Trophoblast cell (in vitro differentiated cells and primary cell): ENCODE data around the gene ISG20L2.
A peak's percentile ranks its signal among the peaks of the same experiment; 100 is the strongest.

Experiments
- DNase-seq, 2 donors: peaks; one replicate each; pipeline ENCODE4 v3.0.0-alpha.2; 2016
- H2AFZ ChIP-seq: 2 replicates; pipeline ENCODE4 v1.6.1; 2013; ENCODE audit warnings: low read length, moderate library complexity, mild to moderate bottlenecking; ENCODE audit not compliant: insufficient read depth, poor library complexity
- H2AK5ac ChIP-seq: 2 replicates; pipeline ENCODE4 v1.6.1; 2013; ENCODE audit warnings: mild to moderate bottlenecking, low read length
- H2BK120ac ChIP-seq: 2 replicates; pipeline ENCODE4 v1.6.1; 2013; ENCODE audit warnings: low read length, mild to moderate bottlenecking, moderate library complexity; ENCODE audit not compliant: insufficient read depth, poor library complexity
- H2BK12ac ChIP-seq: 2 replicates; pipeline ENCODE4 v1.6.1; 2013; ENCODE audit warnings: mild to moderate bottlenecking, low read length, moderate library complexity
- H2BK5ac ChIP-seq: 2 replicates; pipeline ENCODE4 v1.6.1; 2013; ENCODE audit warnings: low read length, low read depth, moderate library complexity, mild to moderate bottlenecking; ENCODE audit not compliant: poor library complexity
- H3K14ac ChIP-seq: 2 replicates; pipeline ENCODE4 v1.6.1; 2013; ENCODE audit warnings: mild to moderate bottlenecking, low read length
- H3K18ac ChIP-seq: 2 replicates; pipeline ENCODE4 v1.6.1; 2013; ENCODE audit warnings: mild to moderate bottlenecking, low read length
- H3K23ac ChIP-seq: 2 replicates; pipeline ENCODE4 v1.6.1; 2013; ENCODE audit warnings: low read length
- H3K27ac ChIP-seq: 2 replicates; pipeline ENCODE4 v1.5.1; 2013; ENCODE audit warnings: low read depth, mild to moderate bottlenecking, inconsistent platforms, low read length, moderate library complexity
- H3K27me3 ChIP-seq: 2 replicates; pipeline ENCODE4 v1.6.1; 2013; ENCODE audit warnings: inconsistent platforms, mild to moderate bottlenecking, low read length, moderate library complexity; ENCODE audit not compliant: insufficient read depth
- H3K36me3 ChIP-seq, 2 experiments: 1 replicate in 1 of 2; 2 replicates in 1 of 2; pipeline ENCODE4 v1.6.1; 2013; ENCODE audit warnings: low read length in 2 of 2, mild to moderate bottlenecking in 2 of 2, moderate library complexity in 1 of 2; ENCODE audit not compliant: insufficient read depth in 2 of 2, control insufficient read depth in 1 of 2
- H3K4ac ChIP-seq: 2 replicates; pipeline ENCODE4 v1.6.1; 2013; ENCODE audit warnings: low read depth, mild to moderate bottlenecking, low read length, moderate library complexity
- H3K4me1 ChIP-seq, 2 experiments: 1 replicate in 1 of 2; 2 replicates in 1 of 2; pipeline ENCODE4 v1.6.1; 2013; ENCODE audit warnings: low read length in 2 of 2, mild to moderate bottlenecking in 2 of 2, moderate library complexity in 1 of 2; ENCODE audit not compliant: insufficient read depth in 2 of 2, control insufficient read depth in 1 of 2
- H3K4me2 ChIP-seq: 2 replicates; pipeline ENCODE4 v1.6.1; 2013; ENCODE audit warnings: inconsistent platforms, mild to moderate bottlenecking, low read length, moderate library complexity
- H3K4me3 ChIP-seq: 2 replicates; pipeline ENCODE4 v1.5.1; 2013; ENCODE audit warnings: mild to moderate bottlenecking, low read depth, low read length, inconsistent platforms
- H3K79me1 ChIP-seq: one replicate; pipeline ENCODE4 v1.6.1; 2013; ENCODE audit warnings: low read length
- H3K79me2 ChIP-seq: 2 replicates; pipeline ENCODE4 v1.6.1; 2013; ENCODE audit warnings: low read length, mild to moderate bottlenecking; ENCODE audit not compliant: control insufficient read depth, insufficient read depth, poor library complexity
- H3K9ac ChIP-seq: 2 replicates; pipeline ENCODE4 v1.6.1; 2013; ENCODE audit warnings: mild to moderate bottlenecking, low read length
- H3K9me3 ChIP-seq: 2 replicates; pipeline ENCODE4 v1.6.1; 2013; ENCODE audit warnings: low read depth, mild to moderate bottlenecking, control low read depth, inconsistent platforms, low read length; ENCODE audit not compliant: insufficient read depth
- H4K12ac ChIP-seq: 2 replicates; pipeline ENCODE4 v1.6.1; 2013; ENCODE audit warnings: low read depth, mild to moderate bottlenecking, low read length, moderate library complexity
- H4K8ac ChIP-seq: 2 replicates; pipeline ENCODE4 v1.6.1; 2013; ENCODE audit warnings: low read depth, mild to moderate bottlenecking, low read length, moderate library complexity
- H4K91ac ChIP-seq: one replicate; pipeline ENCODE4 v1.6.1; 2013; ENCODE audit warnings: low read depth, mild to moderate bottlenecking, low read length, moderate library complexity
- WGBS: extraction: QIAGEN DNeasy Blood & Tissue Kit; methylation state at CpG from one replicate; pipeline ENCODE4 v1.1.7; 2013; ENCODE audit warnings: missing lambda C conversion rate; ENCODE audit not compliant: insufficient read length, insufficient coverage; ENCODE audit errors: extremely low coverage; 5-methylcytosine and 5-hydroxymethylcytosine counted together

Gene ISG20L2

GRCh38 chr1:156704166-156704711 lies 24.3 kb downstream of the ISG20L2 start:
- peaks cover 16 to 18% of the 10 kb centered on the region in 2 experiments for H3K36me3 ChIP-seq
- H3K9me3 ChIP-seq, result peaks cover 3% of the 10 kb centered on the region
- H3K23ac ChIP-seq, result no peak overlapping the region
- H3K4me3 ChIP-seq, result peak overlapping the region; percentile 60
- H2AK5ac ChIP-seq, result peak overlapping the region; percentile 40
- peak overlapping the region; percentile 60 for H3K18ac ChIP-seq
- peak overlapping the region; percentile 70 for H4K91ac ChIP-seq
- H3K9ac ChIP-seq, result no peak overlapping the region
- peak overlapping the region; percentile 54 for H3K14ac ChIP-seq
- peak overlapping the region; percentile 64 for H3K4ac ChIP-seq
- no peak for DNase-seq
- peaks cover 21% of the 10 kb centered on the region for H3K79me1 ChIP-seq
- H2BK12ac ChIP-seq, result peak overlapping the region; percentile 8
- peaks cover 3% of the 10 kb centered on the region for H3K27me3 ChIP-seq
- H3K79me2 ChIP-seq, result no peaks in the 10 kb centered on the region
- WGBS, result no CpG with 5 or more reads among the region's 10 CpGs
- no peak overlapping the region for H2AFZ ChIP-seq
- H2BK5ac ChIP-seq, result no peak overlapping the region
- H2BK120ac ChIP-seq, result peak overlapping the region; percentile 53
- peaks cover 49 to 62% of the 10 kb centered on the region in 2 experiments for H3K4me1 ChIP-seq
- H4K12ac ChIP-seq, result no peak overlapping the region
- H3K4me2 ChIP-seq, result peak overlapping the region; percentile 55
- H3K27ac ChIP-seq, result no peak overlapping the region
- peak overlapping the region; percentile 39 for H4K8ac ChIP-seq

GRCh38 chr1:156703741-156704140 lies 24.8 kb downstream of the ISG20L2 start:
- Histone ChIP-seq H4K91ac (no peak overlapping the region), H3K18ac (peak overlapping the region; percentile 4), H3K4me2 (peak overlapping the region; percentile 55), H2AK5ac (no peak overlapping the region), H2BK5ac (no peak overlapping the region), H3K14ac (no peak overlapping the region), H3K23ac (no peak overlapping the region), H3K4ac (no peak overlapping the region), H3K79me2 (no peaks in the 10 kb centered on the region), H2BK120ac (no peak overlapping the region), H3K36me3 (peaks cover 21 to 23% of the 10 kb centered on the region in 2 experiments), H3K9me3 (peaks cover 3% of the 10 kb centered on the region), H3K9ac (no peak overlapping the region), H3K79me1 (peaks cover 21% of the 10 kb centered on the region), H3K4me1 (peaks cover 44 to 61% of the 10 kb centered on the region in 2 experiments), H4K12ac (no peak overlapping the region), H2AFZ (no peak overlapping the region), H3K27me3 (peaks cover 3% of the 10 kb centered on the region), H3K27ac (no peak overlapping the region), H4K8ac (no peak overlapping the region), H2BK12ac (no peak overlapping the region), H3K4me3 (no peak overlapping the region)
- whole genome bisulfite sequencing, result no CpG with 5 or more reads among the region's 4 CpGs
- DNase-seq, result no peak

DNA sequence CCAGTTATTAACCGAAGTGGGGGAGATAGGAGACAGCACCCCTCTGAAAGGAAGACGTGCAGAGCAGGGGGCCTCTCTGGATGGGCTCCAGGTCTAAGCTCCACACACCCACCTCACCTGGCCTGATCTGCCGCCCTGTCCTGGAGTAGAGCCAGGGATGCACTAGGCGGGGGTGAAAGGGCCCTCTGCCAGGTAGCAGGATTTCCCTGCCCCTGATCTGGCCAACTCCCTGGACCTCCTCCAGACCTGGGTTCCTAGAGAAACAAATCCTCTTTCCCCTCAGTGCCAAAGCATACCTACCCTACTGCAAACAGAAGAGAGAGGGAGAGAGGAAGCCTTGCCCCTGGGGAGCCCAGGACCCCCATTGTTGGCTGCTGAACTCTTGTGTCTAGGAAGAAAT lies 25.2 kb downstream of the ISG20L2 start:
- H2BK12ac ChIP-seq, result no peak overlapping the region
- peaks cover 3% of the 10 kb centered on the region for H3K9me3 ChIP-seq
- peaks cover 3% of the 10 kb centered on the region for H3K27me3 ChIP-seq
- H2BK120ac ChIP-seq, result no peak overlapping the region
- H4K91ac ChIP-seq, result no peak overlapping the region
- H3K4me1 ChIP-seq, result peaks cover 40 to 57% of the 10 kb centered on the region in 2 experiments
- WGBS, result no CpG with 5 or more reads among the region's 4 CpGs
- H3K27ac ChIP-seq, result no peak overlapping the region
- DNase-seq, result no peak
- peaks cover 22 to 26% of the 10 kb centered on the region in 2 experiments for H3K36me3 ChIP-seq
- no peak overlapping the region for H3K14ac ChIP-seq
- H2AK5ac ChIP-seq, result no peak overlapping the region
- H2BK5ac ChIP-seq, result no peak overlapping the region
- H3K79me2 ChIP-seq, result no peaks in the 10 kb centered on the region
- H3K79me1 ChIP-seq, result peaks cover 21% of the 10 kb centered on the region
- H3K18ac ChIP-seq, result peak overlapping the region; percentile 4
- no peak overlapping the region for H3K9ac ChIP-seq
- H3K4me3 ChIP-seq, result no peak overlapping the region
- peak overlapping the region; percentile 55 for H3K4me2 ChIP-seq
- H3K4ac ChIP-seq, result no peak overlapping the region
- H4K8ac ChIP-seq, result no peak overlapping the region
- H3K23ac ChIP-seq, result no peak overlapping the region
- no peak overlapping the region for H4K12ac ChIP-seq
- no peak overlapping the region for H2AFZ ChIP-seq

DNA sequence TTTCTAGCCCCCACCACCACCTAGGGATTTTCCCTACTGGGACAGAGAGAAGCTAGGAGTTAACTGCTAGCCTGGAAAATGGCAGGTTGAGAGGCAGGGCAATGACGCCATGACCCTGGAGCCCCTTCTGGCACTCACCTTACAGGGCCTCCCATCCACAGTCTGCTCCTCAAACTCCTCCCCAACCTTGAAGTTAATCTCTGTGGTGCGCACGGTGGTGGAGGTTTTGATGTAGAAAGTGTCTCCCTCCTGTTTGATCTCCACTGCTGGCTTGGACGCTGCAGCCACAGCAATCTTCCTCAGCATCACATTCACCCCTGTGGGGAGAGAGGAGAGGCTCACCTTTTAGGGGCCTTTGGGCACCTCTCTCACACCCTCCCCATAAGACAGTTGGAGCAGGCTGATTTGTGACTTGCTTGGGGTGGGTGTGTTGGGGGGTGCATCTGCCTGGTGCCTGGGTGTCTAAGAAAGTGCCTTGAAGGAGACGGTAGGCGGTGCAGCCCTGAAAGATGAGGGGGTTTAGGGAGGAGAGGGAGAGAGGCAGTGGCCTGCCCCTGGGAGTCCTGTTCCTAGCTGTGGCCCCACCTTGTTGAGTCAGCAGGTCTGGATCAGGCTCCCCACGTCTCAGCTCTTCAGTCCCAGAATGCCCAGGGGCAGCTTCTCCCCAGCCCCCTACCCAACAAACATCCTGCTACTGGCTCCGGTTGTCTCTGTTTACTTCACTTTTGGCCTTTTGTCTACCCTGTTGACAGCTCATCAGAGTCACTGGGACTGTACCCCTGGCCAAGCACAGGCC lies 27.6 kb downstream of the ISG20L2 start:
- WGBS, result no CpG with 5 or more reads among the region's 8 CpGs
- H3K79me2 ChIP-seq, result no peaks in the 10 kb centered on the region

More for the DNA sequence above, 27.6 kb downstream of the ISG20L2 start:
- Histone ChIP-seq H4K12ac (no peak overlapping the region), H3K4ac (no peak overlapping the region), H4K91ac (no peak overlapping the region), H3K4me1 (peaks cover 20 to 37% of the 10 kb centered on the region in 2 experiments), H3K9ac (no peak overlapping the region), H2BK120ac (no peak overlapping the region), H2AK5ac (no peak overlapping the region), H3K18ac (no peak overlapping the region), H2BK5ac (no peak overlapping the region), H3K27me3 (peaks cover 3% of the 10 kb centered on the region), H3K14ac (no peak overlapping the region), H3K23ac (no peak overlapping the region), H3K4me2 (peak overlapping the region; percentile 9), H4K8ac (no peak overlapping the region), H3K79me1 (peaks cover 11% of the 10 kb centered on the region), H3K36me3 (peaks cover 22 to 26% of the 10 kb centered on the region in 2 experiments), H3K9me3 (peaks cover 3% of the 10 kb centered on the region), H2AFZ (no peak overlapping the region), H3K4me3 (no peak overlapping the region), H2BK12ac (no peak overlapping the region), H3K27ac (no peak overlapping the region)
- no peak for DNase-seq
